Mesenchymal stem cell (in vitro differentiated cells and primary cell): ENCODE results near the gene GAB2.
A peak's percentile ranks its signal among the peaks of the same experiment; 100 is the strongest.

Experiments used
- DNase-seq: peaks from one replicate; pipeline ENCODE4 v3.0.0-alpha.2; 2013
- H2AFZ ChIP-seq: one replicate; pipeline ENCODE4 v1.6.1; 2013; ENCODE audit warnings: low read depth, mild to moderate bottlenecking, control low read depth, inconsistent platforms, low read length, moderate library complexity
- H2AK5ac ChIP-seq: 2 replicates; pipeline ENCODE4 v1.6.1; 2013; ENCODE audit warnings: low read length, moderate library complexity, mild to moderate bottlenecking, inconsistent platforms; ENCODE audit not compliant: severe bottlenecking
- H2BK120ac ChIP-seq: one replicate; pipeline ENCODE4 v1.6.1; 2013; ENCODE audit warnings: low read depth, mild to moderate bottlenecking, inconsistent platforms, low read length, moderate library complexity
- H2BK12ac ChIP-seq, 2 experiments: one replicate each; pipeline ENCODE4 v1.6.1; 2013; ENCODE audit warnings: inconsistent platforms in 2 of 2, low read length in 2 of 2, mild to moderate bottlenecking in 2 of 2, moderate library complexity in 2 of 2, control low read depth in 1 of 2
- H2BK15ac ChIP-seq: one replicate; pipeline ENCODE4 v1.6.1; 2013; ENCODE audit warnings: mild to moderate bottlenecking, low read depth, inconsistent platforms; ENCODE audit not compliant: poor library complexity, severe bottlenecking
- H2BK5ac ChIP-seq: 2 replicates; pipeline ENCODE4 v1.6.1; 2013; ENCODE audit warnings: low read depth, mild to moderate bottlenecking, low read length, control low read depth, inconsistent platforms; ENCODE audit not compliant: poor library complexity, severe bottlenecking
- H3K14ac ChIP-seq, 2 experiments: one replicate each; pipeline ENCODE4 v1.6.1; 2013; ENCODE audit warnings: inconsistent platforms in 2 of 2, low read length in 2 of 2, control low read depth in 1 of 2, mild to moderate bottlenecking in 1 of 2, moderate library complexity in 1 of 2
- H3K18ac ChIP-seq, 2 experiments: one replicate each; pipeline ENCODE4 v1.6.1; 2013; ENCODE audit warnings: inconsistent platforms in 2 of 2, low read length in 2 of 2, control low read depth in 1 of 2, low read depth in 1 of 2, mild to moderate bottlenecking in 1 of 2
- H3K23ac ChIP-seq, 2 experiments: one replicate each; pipeline ENCODE4 v1.6.1; 2013; ENCODE audit warnings: inconsistent platforms in 2 of 2, low read length in 2 of 2, mild to moderate bottlenecking in 2 of 2, moderate library complexity in 2 of 2, control low read depth in 1 of 2
- H3K27ac ChIP-seq: 2 replicates; pipeline ENCODE4 v1.5.1; 2013; ENCODE audit warnings: mild to moderate bottlenecking, moderate library complexity, low read length, control low read depth, inconsistent platforms; ENCODE audit not compliant: poor library complexity, severe bottlenecking
- H3K27me3 ChIP-seq, 2 experiments: 2 replicates each; pipeline versions ENCODE4 v1.6.1 to v1.7.0; 2013; ENCODE audit warnings: low read length in 2 of 2, mild to moderate bottlenecking in 2 of 2, moderate library complexity in 2 of 2, control low read depth in 1 of 2, inconsistent platforms in 1 of 2; ENCODE audit not compliant: control insufficient read depth in 1 of 2, insufficient read depth in 1 of 2
- H3K36me3 ChIP-seq, 2 experiments: 2 replicates each; pipeline versions ENCODE4 v1.6.1 to v1.7.0; 2013; ENCODE audit warnings: low read length in 2 of 2, control low read depth in 1 of 2, inconsistent platforms in 1 of 2, low read depth in 1 of 2, mild to moderate bottlenecking in 1 of 2; ENCODE audit not compliant: insufficient read depth in 2 of 2, control insufficient read depth in 1 of 2
- H3K4ac ChIP-seq, 2 experiments: one replicate each; pipeline ENCODE4 v1.6.1; 2013; ENCODE audit warnings: inconsistent platforms in 2 of 2, low read length in 2 of 2, mild to moderate bottlenecking in 2 of 2, moderate library complexity in 2 of 2, control low read depth in 1 of 2, low read depth in 1 of 2
- H3K4me1 ChIP-seq: 2 replicates; pipeline ENCODE4 v1.6.1; 2013; ENCODE audit warnings: low read depth, low read length, control low read depth; ENCODE audit not compliant: control insufficient read depth, insufficient read depth
- H3K4me2 ChIP-seq: 2 replicates; pipeline ENCODE4 v1.6.1; 2013; ENCODE audit warnings: low read length, mild to moderate bottlenecking, inconsistent platforms; ENCODE audit not compliant: poor library complexity, severe bottlenecking
- H3K4me3 ChIP-seq, 2 experiments: 2 replicates each; pipeline versions ENCODE4 v1.5.1 to v1.7.0; 2013; ENCODE audit warnings: low read length in 2 of 2, mild to moderate bottlenecking in 2 of 2, control low read depth in 1 of 2, low read depth in 1 of 2; ENCODE audit not compliant: insufficient read depth in 1 of 2
- H3K79me1 ChIP-seq: replicated peaks from 2 replicates; pipeline ENCODE4 v1.6.1; 2013; ENCODE audit warnings: mild to moderate bottlenecking, control low read depth, low read length, inconsistent platforms; ENCODE audit not compliant: poor library complexity, severe bottlenecking
- H3K9ac ChIP-seq: 2 replicates; pipeline ENCODE4 v1.7.0; 2013; ENCODE audit warnings: mild to moderate bottlenecking, low read length, moderate library complexity
- H3K9me3 ChIP-seq: 2 replicates; pipeline ENCODE4 v1.7.0; 2013; ENCODE audit warnings: mild to moderate bottlenecking, low read length; ENCODE audit not compliant: control insufficient read depth
- H4K8ac ChIP-seq: one replicate; pipeline ENCODE4 v1.6.1; 2013; ENCODE audit warnings: inconsistent platforms, mild to moderate bottlenecking, low read length, moderate library complexity
- H4K91ac ChIP-seq: one replicate; pipeline ENCODE4 v1.6.1; 2013; ENCODE audit warnings: mild to moderate bottlenecking, low read length, inconsistent platforms
- WGBS: methylation state at CpG from one replicate; pipeline ENCODE4 v1.1.7; 2013; ENCODE audit warnings: mixed read lengths; 5-methylcytosine and 5-hydroxymethylcytosine counted together

The GAB2 gene

DNA sequence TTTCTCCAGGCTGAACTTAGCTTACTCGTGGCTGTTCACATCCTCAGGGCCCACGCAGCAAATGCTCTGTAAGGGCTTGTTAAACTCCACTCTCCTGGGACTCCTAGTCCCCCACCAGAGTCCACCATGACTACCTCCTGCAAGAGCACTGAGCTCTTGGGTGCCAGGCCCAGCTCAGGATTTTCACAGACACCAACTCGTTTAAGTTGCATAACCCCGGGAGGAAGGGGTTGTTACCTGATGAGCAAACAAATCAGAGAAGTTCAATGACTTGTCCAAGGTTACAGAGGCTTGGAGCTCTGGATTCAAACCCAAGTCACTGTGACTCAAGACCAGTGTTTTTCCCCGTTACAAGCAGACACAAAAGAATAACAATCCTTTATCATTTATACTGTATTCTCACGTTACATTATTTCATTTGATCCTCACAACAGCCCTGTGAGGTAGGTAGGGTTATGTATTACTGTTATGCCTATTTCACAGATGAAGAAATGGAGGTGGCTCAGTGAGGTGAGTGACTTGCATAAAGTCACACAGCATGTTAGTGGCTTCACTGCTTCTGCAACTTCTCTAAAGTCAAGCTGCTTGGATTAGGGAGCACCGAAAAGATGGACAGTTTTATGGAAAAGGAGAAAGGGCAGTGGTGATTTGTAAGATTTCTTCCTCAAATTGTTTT, 246.6 kb downstream of the GAB2 start:
- Histone ChIP-seq H3K4me2 (no peak overlapping the region), H3K9ac (no peak overlapping the region), H2AFZ (no peak overlapping the region), H3K9me3 (no peaks in the 10 kb centered on the region), H3K36me3 (peaks cover 35 to 45% of the 10 kb centered on the region in 2 experiments), H3K27me3 (no peaks in the 10 kb centered on the region), H3K18ac (no peak overlapping the region), H2BK15ac (no peak overlapping the region), H3K4me1 (peaks cover 6% of the 10 kb centered on the region), H3K4me3 (no peak overlapping the region), H2BK5ac (no peak overlapping the region), H4K8ac (no peak overlapping the region), H3K14ac (no peak overlapping the region), H3K4ac (no peak overlapping the region), H4K91ac (no peak overlapping the region), H2BK12ac (no peak overlapping the region), H2BK120ac (no peak overlapping the region), H3K23ac (no peak overlapping the region), H3K27ac (no peak overlapping the region), H2AK5ac (no peak overlapping the region), H3K79me1 (peaks cover 9% of the 10 kb centered on the region)
- WGBS: 87% methylated on average over 5 of the region's 7 CpGs
- DNase-seq: no peak

DNA sequence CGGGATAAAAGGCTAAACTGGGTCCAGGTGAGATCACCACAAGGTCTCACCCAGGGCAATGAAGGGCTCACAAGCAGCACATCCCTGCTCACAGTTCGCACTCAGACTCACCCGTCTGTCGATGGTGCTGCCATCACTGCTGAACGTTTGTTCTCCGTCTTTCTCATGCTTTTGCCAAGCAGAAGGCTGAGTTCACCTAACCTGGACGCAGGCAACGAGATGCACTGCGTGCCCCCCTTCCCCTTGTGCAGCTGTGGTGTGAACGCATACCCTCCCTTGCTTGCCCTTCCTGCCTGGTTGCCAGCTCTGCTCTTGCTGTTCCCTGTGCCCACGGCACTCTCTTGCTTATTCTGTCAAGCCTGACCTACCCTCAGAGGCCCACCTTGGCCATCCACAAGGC, 247.2 kb downstream of the GAB2 start:
- Histone ChIP-seq H2BK15ac (no peak overlapping the region), H4K91ac (no peak overlapping the region), H4K8ac (no peak overlapping the region), H2BK120ac (no peak overlapping the region), H3K18ac (no peak overlapping the region), H3K23ac (peak overlapping the region in 1 of 2 experiments; percentile 34), H2AFZ (no peak overlapping the region), H2BK5ac (no peak overlapping the region), H3K4me1 (peaks cover 6% of the 10 kb centered on the region), H3K9me3 (no peaks in the 10 kb centered on the region), H3K9ac (no peak overlapping the region), H3K79me1 (peaks cover 9% of the 10 kb centered on the region), H3K36me3 (peaks cover 34 to 44% of the 10 kb centered on the region in 2 experiments), H2BK12ac (no peak overlapping the region), H3K27ac (no peak overlapping the region), H3K14ac (no peak overlapping the region), H3K4me2 (no peak overlapping the region), H3K4me3 (no peak overlapping the region), H3K4ac (no peak overlapping the region), H3K27me3 (no peaks in the 10 kb centered on the region), H2AK5ac (no peak overlapping the region)
- no peak for DNase-seq
- 98% methylated on average over 11 of the region's 11 CpGs for WGBS

DNA sequence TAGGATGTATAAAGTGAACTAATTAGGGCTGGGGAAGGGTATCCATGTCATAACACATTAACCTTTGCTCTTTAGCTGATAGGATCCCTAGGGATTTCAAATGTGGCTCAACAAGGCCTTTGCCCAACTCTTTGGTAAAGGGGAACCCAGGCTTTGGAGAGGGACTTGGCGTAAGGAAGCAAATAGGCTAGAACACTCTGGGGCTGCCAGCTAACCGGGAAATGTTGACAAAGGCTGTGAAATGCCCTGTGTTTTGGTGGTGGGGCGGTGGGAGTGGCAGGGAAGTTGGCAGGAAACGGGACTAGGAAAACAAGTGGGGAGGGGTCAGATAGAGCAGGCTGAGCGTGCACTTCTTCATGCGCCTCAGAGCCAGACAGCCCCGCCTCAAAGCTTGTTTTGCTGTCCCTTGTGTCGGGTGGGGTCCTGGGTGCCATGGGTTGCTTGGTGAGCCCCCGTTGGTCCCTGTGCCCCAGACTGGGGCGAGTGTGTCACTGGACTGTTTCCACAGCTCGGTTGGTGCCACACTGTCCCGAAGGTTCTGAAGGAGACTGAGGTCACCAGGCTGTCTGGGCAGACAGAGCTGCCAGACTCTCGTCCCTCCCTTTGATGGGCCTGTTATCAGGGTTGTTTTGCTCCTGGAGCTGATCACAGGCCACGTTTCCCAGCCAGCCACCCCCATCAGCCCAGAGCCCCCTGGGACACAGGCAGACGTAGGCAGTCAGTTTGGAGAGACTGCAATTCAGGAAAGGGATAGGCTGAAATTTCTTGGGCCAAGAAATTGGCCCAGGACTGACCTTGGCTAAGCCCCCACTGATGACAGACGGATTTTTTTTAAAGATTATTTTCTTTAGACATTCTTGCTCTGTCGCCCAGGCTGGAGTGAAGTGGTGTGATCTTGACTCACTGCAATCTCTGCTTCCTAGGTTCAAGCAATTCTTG, 248.8 kb downstream of the GAB2 start:
- peak; percentile 39 for DNase-seq
- Histone ChIP-seq H2BK5ac (no peak overlapping the region), H4K91ac (peak overlapping the region; percentile 52), H3K9ac (peak overlapping the region; percentile 77), H3K27ac (no peak overlapping the region), H3K9me3 (no peaks in the 10 kb centered on the region), H3K4ac (peak overlapping the region in 1 of 2 experiments; percentile 71), H3K4me3 (no peak overlapping the region), H3K4me1 (peaks cover 6% of the 10 kb centered on the region), H3K18ac (peak overlapping the region in 1 of 2 experiments; percentile 44), H3K23ac (no peak overlapping the region), H4K8ac (peak overlapping the region; percentile 53), H3K14ac (peak overlapping the region in 1 of 2 experiments; percentile 19), H3K4me2 (no peak overlapping the region), H2BK15ac (peak overlapping the region; percentile 44), H2AFZ (peak overlapping the region; percentile 33), H3K79me1 (peaks cover 9% of the 10 kb centered on the region), H2BK120ac (no peak overlapping the region), H3K36me3 (peaks cover 28 to 35% of the 10 kb centered on the region in 2 experiments), H2BK12ac (peak overlapping the region; percentile 31 to 54), H3K27me3 (no peaks in the 10 kb centered on the region), H2AK5ac (no peak overlapping the region)
- WGBS: 65% methylated on average over 17 of the region's 17 CpGs

DNA sequence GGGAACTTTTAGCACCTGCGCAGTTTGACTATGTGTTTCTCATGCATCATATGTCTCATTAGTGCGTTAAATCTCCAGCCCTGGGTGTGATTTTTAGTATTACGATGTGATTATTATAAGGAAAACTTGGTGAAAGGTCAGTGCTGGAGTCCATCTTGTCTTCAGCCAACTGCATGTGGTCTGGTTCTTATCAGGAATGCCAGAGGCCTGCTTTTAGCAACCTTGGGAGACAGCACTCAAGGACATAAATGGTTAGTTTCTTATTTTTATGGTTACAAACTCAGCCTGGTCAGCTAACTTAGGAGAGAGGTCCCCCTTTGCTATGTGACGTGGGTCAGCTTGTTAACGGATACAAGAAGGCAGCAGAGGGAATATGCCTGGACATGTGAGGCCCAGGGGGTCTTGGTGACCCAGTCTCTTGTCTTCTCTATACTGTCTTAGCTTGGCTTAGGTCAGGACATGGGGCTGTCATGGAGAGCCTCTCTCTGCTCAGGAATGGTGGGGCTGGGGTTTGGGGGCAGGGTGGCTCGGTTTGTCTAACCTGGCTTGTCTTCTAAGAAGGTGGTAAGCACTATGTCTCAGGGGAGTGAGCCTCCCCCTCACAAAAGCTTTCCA, 250.7 kb downstream of the GAB2 start:
- H3K4me3 ChIP-seq: no peak overlapping the region
- no peak overlapping the region for H3K9ac ChIP-seq
- DNase-seq: no peak
- no peak overlapping the region for H3K4me2 ChIP-seq
- peak overlapping the region; percentile 35 for H4K8ac ChIP-seq
- H3K4me1 ChIP-seq: peaks cover 5% of the 10 kb centered on the region
- no peak overlapping the region for H3K27ac ChIP-seq
- no peak overlapping the region for H2BK5ac ChIP-seq
- no peak overlapping the region for H3K4ac ChIP-seq
- peak overlapping the region; percentile 24 to 77 for H3K18ac ChIP-seq
- H2BK12ac ChIP-seq: peak overlapping the region; percentile 51 to 80
- no peak overlapping the region for H2AFZ ChIP-seq
- H2BK15ac ChIP-seq: no peak overlapping the region
- H3K36me3 ChIP-seq: peaks cover 13 to 17% of the 10 kb centered on the region in 2 experiments
- no peak overlapping the region for H3K14ac ChIP-seq
- H3K9me3 ChIP-seq: no peaks in the 10 kb centered on the region
- no peak overlapping the region for H3K23ac ChIP-seq
- H3K27me3 ChIP-seq: no peaks in the 10 kb centered on the region
- WGBS: 65% methylated on average over 5 of the region's 6 CpGs
- peaks cover 2% of the 10 kb centered on the region for H3K79me1 ChIP-seq
- peak overlapping the region; percentile 70 for H4K91ac ChIP-seq
- no peak overlapping the region for H2AK5ac ChIP-seq
- no peak overlapping the region for H2BK120ac ChIP-seq
